GM12865 (cell line): Measurements from ENCODE around the gene TULP3.
"Not testable (repeated sequence)": the region's sequence is repeated elsewhere in the genome, so short reads cannot be mapped to it uniquely, and the experiment has no call there.

ENCODE experiments used
- DNase-seq: peaks from one replicate; pipeline ENCODE4 v3.0.0; 2010; ENCODE audit warnings: low read depth
- H3K4me3 ChIP-seq: 2 replicates; pipeline ENCODE4 v1.5.1; 2011; ENCODE audit warnings: mild to moderate bottlenecking, low read depth, low read length, control low read depth
- TF ChIP-seq, protein P1 (sequence below): IDR thresholded peaks from 2 replicates; pipeline ENCODE4 v1.5.1; 2011; ENCODE audit warnings: low read length, control low read depth, low read depth, inconsistent platforms; ENCODE audit not compliant: insufficient read depth; ENCODE audit errors: missing control alignments

The TULP3 gene

DNA sequence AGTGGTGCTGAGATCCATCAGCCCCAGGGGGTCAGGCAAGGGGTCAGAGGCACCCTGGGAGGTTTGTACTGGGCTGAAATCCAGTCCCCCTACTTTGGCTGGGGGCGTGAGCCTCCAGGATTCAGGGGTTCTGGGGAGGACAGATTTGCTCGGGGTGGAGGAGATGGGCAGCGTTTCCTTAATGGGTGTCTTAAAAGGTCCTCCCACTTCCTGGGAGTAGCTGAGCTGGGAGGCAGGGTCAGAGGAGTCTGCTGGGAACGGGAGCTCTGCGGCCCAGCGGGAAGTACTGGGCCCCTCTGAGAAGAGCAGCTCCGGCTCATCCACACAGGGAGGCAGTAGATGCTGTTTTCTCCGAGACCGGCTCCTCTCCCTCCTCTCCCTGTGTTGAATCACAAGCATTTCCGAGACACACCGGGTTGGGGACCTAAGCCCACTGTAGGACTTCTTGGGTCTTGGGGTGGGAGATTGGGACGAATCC is 31.7 kb upstream of the TULP3 start:
- no peak overlapping the region for H3K4me3 ChIP-seq
- TF ChIP-seq, protein P1, sequence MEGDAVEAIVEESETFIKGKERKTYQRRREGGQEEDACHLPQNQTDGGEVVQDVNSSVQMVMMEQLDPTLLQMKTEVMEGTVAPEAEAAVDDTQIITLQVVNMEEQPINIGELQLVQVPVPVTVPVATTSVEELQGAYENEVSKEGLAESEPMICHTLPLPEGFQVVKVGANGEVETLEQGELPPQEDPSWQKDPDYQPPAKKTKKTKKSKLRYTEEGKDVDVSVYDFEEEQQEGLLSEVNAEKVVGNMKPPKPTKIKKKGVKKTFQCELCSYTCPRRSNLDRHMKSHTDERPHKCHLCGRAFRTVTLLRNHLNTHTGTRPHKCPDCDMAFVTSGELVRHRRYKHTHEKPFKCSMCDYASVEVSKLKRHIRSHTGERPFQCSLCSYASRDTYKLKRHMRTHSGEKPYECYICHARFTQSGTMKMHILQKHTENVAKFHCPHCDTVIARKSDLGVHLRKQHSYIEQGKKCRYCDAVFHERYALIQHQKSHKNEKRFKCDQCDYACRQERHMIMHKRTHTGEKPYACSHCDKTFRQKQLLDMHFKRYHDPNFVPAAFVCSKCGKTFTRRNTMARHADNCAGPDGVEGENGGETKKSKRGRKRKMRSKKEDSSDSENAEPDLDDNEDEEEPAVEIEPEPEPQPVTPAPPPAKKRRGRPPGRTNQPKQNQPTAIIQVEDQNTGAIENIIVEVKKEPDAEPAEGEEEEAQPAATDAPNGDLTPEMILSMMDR: no peak
- DNase-seq: no peak

DNA sequence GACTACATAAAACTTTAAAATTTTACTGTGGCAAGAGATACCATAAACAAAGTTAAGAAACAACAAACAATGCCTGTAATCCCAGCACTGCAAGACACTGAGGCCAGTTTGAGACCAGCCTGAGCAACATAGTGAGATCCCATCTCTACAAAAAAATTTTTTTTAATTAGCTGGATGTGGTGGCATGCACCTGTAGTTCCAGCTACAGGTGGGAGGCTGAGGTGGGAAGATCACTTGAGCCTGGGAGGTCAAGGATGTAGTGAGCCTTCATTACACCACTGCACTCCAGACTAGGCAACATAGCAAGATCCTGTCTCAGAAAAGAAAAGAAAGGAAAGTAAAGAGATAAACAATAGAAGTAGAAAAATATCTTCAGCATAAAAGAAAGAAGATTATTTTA is 30.5 kb upstream of the TULP3 start:
- DNase-seq: no peak
- TF ChIP-seq, protein P1: no peak
- no peak overlapping the region for H3K4me3 ChIP-seq

DNA sequence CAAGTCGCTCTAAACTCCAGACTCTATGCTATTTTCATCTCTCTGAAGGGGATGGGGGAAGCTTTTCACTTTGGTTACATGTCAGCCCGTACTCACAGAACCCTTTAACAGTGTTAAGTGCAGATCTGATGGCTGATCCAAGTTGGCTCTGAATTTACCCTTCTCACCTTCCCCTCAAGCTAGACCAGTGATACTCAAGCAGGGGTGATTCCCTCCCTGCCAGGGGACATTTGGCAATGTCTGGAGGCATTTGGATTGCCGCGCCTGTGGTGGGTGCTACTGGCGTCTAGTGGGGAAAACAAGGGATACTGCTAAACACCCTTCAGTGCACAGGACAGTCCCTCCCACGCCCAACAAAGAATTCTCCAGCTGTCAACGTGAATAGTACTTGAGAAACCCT is 27.8 kb upstream of the TULP3 start:
- TF ChIP-seq, protein P1: no peak
- DNase-seq: no peak

DNA sequence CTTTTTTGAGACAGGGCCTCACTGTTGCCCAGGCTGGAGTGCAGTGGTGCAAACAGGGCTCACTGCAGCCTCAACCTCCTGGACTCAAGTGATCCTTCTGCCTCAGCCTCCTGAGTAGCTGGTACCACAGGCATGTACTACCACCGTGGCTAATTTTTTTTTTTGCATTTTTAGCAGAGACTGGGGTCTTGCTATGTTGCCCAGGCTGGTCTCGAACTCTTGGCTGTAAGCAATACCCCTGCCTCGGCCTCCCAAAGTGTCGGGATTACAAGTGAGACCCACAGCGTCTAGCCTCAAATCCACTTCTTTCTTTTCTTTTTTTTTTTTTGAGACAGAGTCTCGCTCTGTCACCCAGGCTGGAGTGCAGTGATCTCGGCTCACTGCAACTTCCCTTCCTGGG is 27.3 kb upstream of the TULP3 start:
- DNase-seq, H3K4me3 ChIP-seq: not testable (repeated sequence)

More for the DNA sequence above, 27.8 kb upstream of the TULP3 start:
- H3K4me3 ChIP-seq: no peak overlapping the region

DNA sequence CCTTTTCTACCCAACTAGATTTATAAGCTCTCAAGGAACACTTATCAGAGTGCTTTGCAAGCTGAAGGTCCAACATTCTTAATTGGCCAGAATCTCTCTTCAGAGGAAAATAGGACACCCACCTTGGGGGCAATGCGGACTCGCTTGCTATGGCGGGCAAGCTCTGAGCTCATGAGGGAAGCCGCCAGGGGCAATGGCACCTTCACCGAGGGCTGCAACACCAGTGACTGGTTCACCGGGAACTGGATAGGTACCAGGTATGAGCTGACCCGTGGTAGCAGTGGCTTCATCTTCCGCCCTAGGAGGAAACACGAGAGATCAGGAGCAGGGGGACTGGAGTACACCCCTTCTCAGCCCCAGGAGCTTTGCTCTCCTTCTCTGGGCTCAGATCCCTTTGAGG is 26.5 kb upstream of the TULP3 start:
- TF ChIP-seq, protein P1: no peak
- H3K4me3 ChIP-seq: no peak overlapping the region
- no peak for DNase-seq

DNA sequence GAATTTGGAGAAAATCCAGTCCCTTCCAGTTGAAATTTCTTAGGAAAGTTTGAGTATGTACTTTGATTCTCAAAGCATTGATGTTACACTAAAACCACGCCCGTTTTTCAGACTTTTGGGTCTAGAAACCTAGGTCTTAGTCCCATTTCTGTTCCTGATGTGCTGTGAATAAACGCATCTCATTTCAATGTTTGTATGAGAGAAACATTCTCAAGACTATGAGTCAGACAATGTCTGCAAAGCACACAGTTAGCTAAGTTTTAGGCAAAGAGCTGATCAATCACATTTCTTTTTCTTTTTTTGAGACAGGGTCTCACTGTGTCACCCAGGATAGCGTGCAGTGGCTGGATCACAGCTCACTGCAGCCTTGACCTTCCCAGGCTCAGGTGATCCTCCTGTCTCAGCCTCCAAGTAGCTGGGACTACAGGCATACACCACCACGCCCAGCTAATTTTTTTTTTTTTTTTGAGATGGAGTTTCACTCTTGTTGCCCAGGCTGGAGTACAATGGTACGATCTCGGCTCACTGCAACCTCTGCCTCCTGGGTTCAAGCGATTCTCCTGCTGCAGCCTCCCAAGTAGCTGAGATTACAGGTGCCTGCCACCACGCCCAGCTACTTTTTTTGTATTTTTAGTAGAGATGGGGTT is 21.6 kb upstream of the TULP3 start:
- H3K4me3 ChIP-seq, DNase-seq: not testable (repeated sequence)

DNA sequence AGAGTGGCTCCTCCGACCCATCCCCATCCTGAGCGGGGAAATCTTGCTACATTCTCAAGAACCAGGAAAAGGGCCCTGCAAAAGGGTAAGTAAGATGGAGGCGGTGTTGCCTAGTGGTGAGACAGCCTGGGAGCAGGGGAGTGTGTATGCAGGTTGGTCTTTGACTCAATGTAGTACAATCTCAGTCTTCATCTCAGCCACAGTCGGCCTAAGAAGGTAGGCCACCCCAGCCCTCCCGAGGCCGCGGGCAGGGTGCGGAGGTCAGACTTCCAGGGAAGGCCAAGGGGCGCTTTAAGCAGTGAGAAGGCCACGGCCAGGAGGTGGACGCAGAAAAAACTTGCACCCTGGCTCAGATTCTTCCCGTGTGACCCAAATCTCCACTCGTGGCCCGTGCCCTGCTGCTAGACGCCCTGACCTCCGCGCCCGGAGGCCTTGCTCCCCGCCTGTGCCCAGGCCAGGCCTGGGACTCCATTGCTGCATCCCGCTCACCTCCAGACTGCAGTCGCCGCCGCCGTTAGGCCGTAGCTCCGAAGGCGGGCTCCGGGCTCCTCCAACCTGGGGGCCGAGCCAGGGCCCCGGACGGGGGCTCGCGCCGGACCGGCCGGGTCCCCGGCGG is 14.2 kb upstream of the TULP3 start:
- H3K4me3 ChIP-seq: peak overlapping the region; percentile 75
- TF ChIP-seq, protein P1: no peak
- DNase-seq: peak; percentile 57
